Vagina (tissue), 2 donors: ENCODE results near the gene GNAL. TPM values are rescaled to one million over a fixed set of nuclear protein-coding genes. Genes with fewer than 3 reads are reported as not detected.

ENCODE experiments used
- DNase-seq, 2 donors: peaks; one replicate each; pipeline ENCODE4 v3.0.0-alpha.2; 2017; ENCODE audit errors: extremely low spot score in 2 of 2
- H3K27ac ChIP-seq: fragments of 200-600 bp; sonication (generic); one replicate; pipeline ENCODE4 v1.5.1; 2019
- H3K27me3 ChIP-seq: fragments of 200-600 bp; sonication (generic); one replicate; pipeline ENCODE4 v1.5.1; 2019
- H3K36me3 ChIP-seq, 2 donors: fragments of 200-600 bp; sonication (generic); one replicate each; pipeline ENCODE4 v1.5.1; 2017 to 2019
- H3K4me1 ChIP-seq: fragments of 200-600 bp; sonication (generic); one replicate; pipeline ENCODE4 v1.5.1; 2019
- H3K4me3 ChIP-seq, 2 donors: fragments of 200-600 bp; sonication (generic); 1 replicate in 1 of 2; 2 replicates in 1 of 2; pipeline ENCODE4 v1.5.1; 2016 to 2019
- H3K9me3 ChIP-seq: fragments of 200-600 bp; sonication (generic); one replicate; pipeline ENCODE4 v1.5.1; 2019
- POLR2A ChIP-seq, 2 donors: fragments of 450-650 bp; IDR thresholded peaks; one replicate each; pipeline ENCODE4 v1.6.1; 2017; ENCODE audit warnings: antibody characterized with exemption in 2 of 2, mild to moderate bottlenecking in 2 of 2, moderate library complexity in 2 of 2
- POLR2AphosphoS5 ChIP-seq, 2 donors: sonication (generic); formaldehyde crosslinking; IDR thresholded peaks; one replicate each; pipeline ENCODE4 v1.9.0; 2017; ENCODE audit warnings: antibody characterized with exemption in 2 of 2, mild to moderate bottlenecking in 2 of 2, low read depth in 1 of 2; ENCODE audit not compliant: insufficient read depth in 1 of 2
- intact Hi-C: fragments of 100-400 bp; cut with DNase I; formaldehyde crosslinking; loops from one replicate; pipeline ENCODE4 v1.15.1; 2023
- total RNA-seq: library from RNA; depleted of rRNA; stranded (reverse); fragments of >200 nt; gene quantifications from one replicate; pipeline ENCODE4 v1.2.3, GENCODE V29; 2016
- TF ChIP-seq, protein P1 (sequence below), 3 experiments: fragments of 450-650 bp in 2 of 3; fragments of 200-600 bp in 1 of 3; sonication (generic) in 1 of 3; IDR thresholded peaks; one replicate each; pipeline ENCODE4 v1.5.1; 2017 to 2019; ENCODE audit warnings: antibody characterized with exemption in 3 of 3, mild to moderate bottlenecking in 2 of 3, moderate library complexity in 2 of 3

GNAL gene
- total RNA-seq, 1 donor from 2014 or later = 23.3 TPM

DNA sequence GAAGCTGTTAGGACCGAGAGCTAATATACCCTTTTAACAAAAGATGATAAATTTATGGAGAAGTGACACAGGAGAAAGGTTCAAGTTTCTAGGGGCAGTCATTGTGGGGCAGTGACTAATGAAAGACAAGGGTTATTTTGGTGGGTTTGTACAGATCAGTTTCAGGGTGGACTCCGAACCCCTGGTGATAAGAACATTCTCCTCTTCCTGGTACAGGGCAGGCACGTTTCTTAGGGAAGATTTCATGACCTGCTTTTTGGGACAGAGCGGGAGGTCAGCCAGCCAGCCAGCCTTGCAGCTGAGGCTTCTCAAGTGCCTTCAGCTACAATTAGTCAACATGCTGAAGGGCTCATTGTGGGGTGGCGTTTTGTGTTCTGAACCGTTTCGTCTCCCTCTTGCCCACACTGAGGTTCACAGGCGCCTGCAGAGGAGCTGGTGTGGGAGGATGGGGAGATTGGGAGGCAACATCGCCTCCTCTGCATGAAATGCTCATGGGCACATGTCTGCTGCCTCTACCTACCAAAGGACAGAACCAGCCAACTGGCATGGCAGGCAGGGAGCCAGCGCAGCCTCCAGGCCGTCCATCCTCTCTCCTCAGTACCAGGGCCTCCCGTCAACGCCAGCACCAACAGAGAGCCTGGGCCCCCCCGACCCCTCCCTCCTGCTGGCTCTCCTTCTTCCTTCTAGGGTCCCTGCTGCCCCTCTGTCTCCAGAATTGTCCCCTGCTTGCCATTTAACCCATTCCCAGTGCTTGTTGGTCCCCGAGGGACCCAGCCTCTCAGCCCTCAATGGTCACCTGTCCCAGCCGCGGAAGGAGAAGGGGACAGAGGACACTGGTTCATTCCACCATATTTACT lies 171.8 kb downstream of the GNAL start:
- no peak for DNase-seq
- Histone ChIP-seq H3K4me1 (peaks cover 4% of the 10 kb centered on the region), H3K27ac (no peak overlapping the region), H3K27me3 (no peaks in the 10 kb centered on the region), H3K9me3 (no peaks in the 10 kb centered on the region), H3K4me3 (no peak overlapping the region), H3K36me3 (no peaks in the 10 kb centered on the region)
- TF ChIP-seq POLR2AphosphoS5 (IDR thresholded peaks at IDR 0.05; ENCODE audit: insufficient read depth in 1 of 2, low read depth in 1 of 2) = no peak
- TF ChIP-seq POLR2A (IDR thresholded peaks at IDR 0.05) = no peak
- TF ChIP-seq, protein P1, sequence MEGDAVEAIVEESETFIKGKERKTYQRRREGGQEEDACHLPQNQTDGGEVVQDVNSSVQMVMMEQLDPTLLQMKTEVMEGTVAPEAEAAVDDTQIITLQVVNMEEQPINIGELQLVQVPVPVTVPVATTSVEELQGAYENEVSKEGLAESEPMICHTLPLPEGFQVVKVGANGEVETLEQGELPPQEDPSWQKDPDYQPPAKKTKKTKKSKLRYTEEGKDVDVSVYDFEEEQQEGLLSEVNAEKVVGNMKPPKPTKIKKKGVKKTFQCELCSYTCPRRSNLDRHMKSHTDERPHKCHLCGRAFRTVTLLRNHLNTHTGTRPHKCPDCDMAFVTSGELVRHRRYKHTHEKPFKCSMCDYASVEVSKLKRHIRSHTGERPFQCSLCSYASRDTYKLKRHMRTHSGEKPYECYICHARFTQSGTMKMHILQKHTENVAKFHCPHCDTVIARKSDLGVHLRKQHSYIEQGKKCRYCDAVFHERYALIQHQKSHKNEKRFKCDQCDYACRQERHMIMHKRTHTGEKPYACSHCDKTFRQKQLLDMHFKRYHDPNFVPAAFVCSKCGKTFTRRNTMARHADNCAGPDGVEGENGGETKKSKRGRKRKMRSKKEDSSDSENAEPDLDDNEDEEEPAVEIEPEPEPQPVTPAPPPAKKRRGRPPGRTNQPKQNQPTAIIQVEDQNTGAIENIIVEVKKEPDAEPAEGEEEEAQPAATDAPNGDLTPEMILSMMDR (IDR thresholded peaks at IDR 0.05) = no peak
- intact Hi-C loops = no loop called here

DNA sequence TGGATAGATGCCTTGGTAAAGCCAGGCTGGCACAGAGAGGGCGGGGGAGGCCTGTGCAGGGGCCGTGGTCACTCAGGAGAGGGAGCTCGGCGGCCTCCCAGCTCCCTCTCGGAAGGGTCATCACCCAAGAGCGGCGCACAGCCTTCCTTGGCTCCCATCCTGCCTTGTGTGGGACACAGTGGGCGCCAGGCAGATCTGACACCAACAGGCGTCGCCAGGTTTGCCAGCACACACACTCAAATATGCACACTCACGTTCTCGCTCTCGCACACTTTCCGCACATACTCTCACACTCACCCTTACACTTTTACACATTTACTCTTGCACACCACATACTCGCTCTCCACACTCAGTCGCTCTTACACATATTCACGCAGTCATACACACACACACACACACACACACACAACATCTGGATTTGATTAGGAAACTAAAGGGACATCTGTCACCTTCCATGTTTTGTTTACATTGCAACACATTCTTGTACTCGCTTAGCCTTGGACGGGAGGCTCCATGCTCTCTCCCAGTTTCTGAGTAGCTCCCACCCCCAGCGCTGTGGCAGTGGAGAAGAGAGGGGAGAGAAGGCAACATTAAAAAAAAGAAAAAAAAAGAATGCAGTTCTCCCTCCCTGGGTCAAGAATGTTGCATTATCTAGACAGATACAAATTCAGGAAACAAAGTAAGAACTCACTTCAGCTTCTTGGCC lies 172.7 kb downstream of the GNAL start:
- H3K27me3 ChIP-seq = no peaks in the 10 kb centered on the region
- peaks cover 4% of the 10 kb centered on the region for H3K4me1 ChIP-seq
- no peak for TF ChIP-seq POLR2AphosphoS5 (IDR thresholded peaks at IDR 0.05; ENCODE audit: insufficient read depth in 1 of 2, low read depth in 1 of 2)
- TF ChIP-seq, protein P1 (IDR thresholded peaks at IDR 0.05) = no peak
- no peak for TF ChIP-seq POLR2A (IDR thresholded peaks at IDR 0.05)
- H3K36me3 ChIP-seq = no peaks in the 10 kb centered on the region
- no peak overlapping the region for H3K4me3 ChIP-seq
- H3K9me3 ChIP-seq = no peaks in the 10 kb centered on the region
- no peak for DNase-seq
- intact Hi-C loops = no loop called here
- no peak overlapping the region for H3K27ac ChIP-seq

DNA sequence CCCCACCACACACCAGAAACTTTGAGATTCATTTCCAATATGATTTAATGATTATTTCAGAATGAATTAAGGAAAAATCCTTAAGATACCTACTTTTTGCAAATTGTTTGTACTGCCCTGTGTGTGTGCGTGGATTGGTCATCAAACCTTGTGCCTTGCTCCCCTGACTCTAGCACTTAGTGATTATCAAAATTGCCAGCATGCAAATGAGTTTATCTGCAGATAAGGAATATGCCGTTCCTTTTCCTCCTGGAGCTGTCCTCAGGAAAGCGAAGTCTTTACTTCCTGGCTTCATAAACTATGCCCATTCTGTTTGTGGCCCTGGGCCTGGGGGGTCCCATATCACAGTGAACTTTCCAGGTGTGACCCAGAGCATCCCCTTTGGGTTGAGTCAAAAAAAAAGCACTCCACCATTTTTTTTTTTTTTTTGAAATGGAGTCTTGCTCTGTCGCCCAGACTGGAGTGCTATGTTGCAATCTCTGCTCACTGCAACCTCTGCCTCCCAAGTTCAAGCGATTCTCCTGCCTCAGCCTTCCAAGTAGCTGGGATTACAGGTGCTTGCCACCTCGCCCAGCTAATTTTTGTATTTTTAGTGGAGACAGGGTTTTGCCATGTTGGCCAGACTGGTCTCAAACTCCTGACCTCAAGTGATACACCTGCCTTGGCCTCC lies 173.5 kb downstream of the GNAL start:
- intact Hi-C loops = no loop called here
- Histone ChIP-seq H3K27ac (no peak overlapping the region), H3K4me3 (no peak overlapping the region), H3K36me3 (no peaks in the 10 kb centered on the region), H3K9me3 (no peaks in the 10 kb centered on the region), H3K4me1 (peaks cover 4% of the 10 kb centered on the region), H3K27me3 (no peaks in the 10 kb centered on the region)
- no peak for DNase-seq
- TF ChIP-seq, protein P1 (IDR thresholded peaks at IDR 0.05) = no peak
- TF ChIP-seq POLR2A (IDR thresholded peaks at IDR 0.05) = no peak
- TF ChIP-seq POLR2AphosphoS5 (IDR thresholded peaks at IDR 0.05; ENCODE audit: insufficient read depth in 1 of 2, low read depth in 1 of 2) = no peak

DNA sequence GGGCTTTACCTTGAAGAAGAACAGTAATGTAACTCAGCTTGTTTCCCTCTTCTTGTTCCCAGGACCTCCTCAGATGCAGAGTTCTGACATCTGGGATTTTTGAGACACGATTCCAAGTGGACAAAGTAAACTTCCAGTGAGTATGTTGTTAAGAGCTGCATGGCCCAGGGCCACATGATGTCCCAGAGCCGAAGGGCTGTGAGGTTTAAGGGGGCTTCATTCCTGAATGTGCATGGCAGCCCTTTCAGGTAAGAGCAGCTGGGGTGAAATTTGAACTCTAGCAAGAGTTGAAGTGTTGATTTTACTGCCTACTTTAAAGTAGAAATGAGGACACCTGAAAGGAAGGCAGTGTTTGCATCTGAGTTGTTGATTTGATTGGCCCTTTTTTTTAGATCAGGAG lies 175.4 kb downstream of the GNAL start:
- no peaks in the 10 kb centered on the region for H3K27me3 ChIP-seq
- peaks cover 0 to 9% of the 10 kb centered on the region in 2 donors for H3K36me3 ChIP-seq
- no peak overlapping the region for H3K4me3 ChIP-seq
- intact Hi-C loops = no loop called here
- peaks cover 4% of the 10 kb centered on the region for H3K4me1 ChIP-seq
- DNase-seq = no peak
- no peak for TF ChIP-seq POLR2A (IDR thresholded peaks at IDR 0.05)
- no peak for TF ChIP-seq POLR2AphosphoS5 (IDR thresholded peaks at IDR 0.05; ENCODE audit: insufficient read depth in 1 of 2, low read depth in 1 of 2)
- TF ChIP-seq, protein P1 (IDR thresholded peaks at IDR 0.05) = no peak
- H3K9me3 ChIP-seq = no peaks in the 10 kb centered on the region
- H3K27ac ChIP-seq = no peak overlapping the region
